SH-SY5Y (cell line): ENCODE measurements around the gene MESP2.

Experiments
- GATA2 ChIP-seq: IDR thresholded peaks from 2 replicates; pipeline ENCODE4 v1.6.1; 2011; ENCODE audit warnings: mild to moderate bottlenecking, low read depth, low read length
- GATA3 ChIP-seq: IDR thresholded peaks from 2 replicates; pipeline ENCODE4 v1.6.1; 2011; ENCODE audit warnings: low read depth, mild to moderate bottlenecking, low read length, moderate library complexity

- no peak for TF ChIP-seq GATA2
- no peak for TF ChIP-seq GATA3
These were observed 9.6 kb downstream of the MESP2 start for GRCh38 chr15:89785774-89786140.
